OCI-LY3 (cell line): ENCODE measurements around the gene ALDOC.
A peak's percentile ranks its signal among the peaks of the same experiment; 100 is the strongest.

Experiments used
- H2AFZ ChIP-seq: fragments of 200-600, 300-600 bp; shearing (Covaris generic); 2 replicates; pipeline ENCODE4 v1.6.0; 2014; ENCODE audit warnings: antibody characterized with exemption, low read depth, low read length
- H3K27ac ChIP-seq: fragments of 200-600, 300-600 bp; sonication (generic); 2 replicates; pipeline ENCODE4 v1.5.1; 2014; ENCODE audit warnings: mild to moderate bottlenecking, low read length, moderate library complexity, mixed read lengths
- H3K27me3 ChIP-seq: fragments of 200-600, 300-600 bp; sonication (generic); 2 replicates; pipeline ENCODE4 v1.6.1; 2014; ENCODE audit warnings: low read depth, low read length, mixed read lengths
- H3K36me3 ChIP-seq: fragments of 200-600, 300-600 bp; sonication (generic); replicated peaks from 2 replicates; pipeline ENCODE3; 2014; ENCODE audit warnings: low read depth, low read length, mixed read lengths
- H3K4me1 ChIP-seq: fragments of 300-600, 200-600 bp; sonication (generic); 2 replicates; pipeline ENCODE4 v1.6.1; 2014; ENCODE audit warnings: low read length, mixed read lengths
- H3K4me2 ChIP-seq: fragments of 200-600, 300-600 bp; sonication (generic); 2 replicates; pipeline ENCODE4 v1.6.1; 2014; ENCODE audit warnings: low read length, mixed read lengths
- H3K4me3 ChIP-seq: fragments of 300-600, 200-600 bp; sonication (generic); 2 replicates; pipeline ENCODE4 v1.5.1; 2014; ENCODE audit warnings: antibody characterized with exemption, mild to moderate bottlenecking, low read length, moderate library complexity
- H3K79me2 ChIP-seq: fragments of 300-600, 200-600 bp; shearing (Covaris generic); 2 replicates; pipeline ENCODE4 v1.6.1; 2014; ENCODE audit warnings: mild to moderate bottlenecking, low read length, mixed read lengths
- H3K9ac ChIP-seq: fragments of 300-600, 200-600 bp; shearing (Covaris generic); 2 replicates; pipeline ENCODE4 v1.6.0; 2014; ENCODE audit warnings: mild to moderate bottlenecking, low read length, moderate library complexity
- H3K9me3 ChIP-seq: fragments of 200-600, 300-600 bp; shearing (Covaris generic); 2 replicates; pipeline ENCODE4 v1.6.1; 2014; ENCODE audit warnings: low read length, mixed read lengths; ENCODE audit not compliant: insufficient read depth
- H4K20me1 ChIP-seq: fragments of 200-600, 300-600 bp; sonication (generic); 2 replicates; pipeline ENCODE4 v1.6.1; 2016; ENCODE audit warnings: low read length, mixed read lengths; ENCODE audit not compliant: insufficient read depth
- EZH2phosphoT487 ChIP-seq: fragments of 200-600 bp; shearing (Covaris generic); IDR thresholded peaks from 2 replicates; pipeline ENCODE4 v1.6.1; 2018; ENCODE audit warnings: antibody characterized with exemption, mixed run types, low read depth
- TF ChIP-seq, protein P1 (sequence below): fragments of 200-600, 300-600 bp; sonication (generic); IDR thresholded peaks from 2 replicates; pipeline ENCODE4 v1.5.1; 2014; ENCODE audit warnings: antibody characterized with exemption, low read length, low read depth

ALDOC gene

DNA sequence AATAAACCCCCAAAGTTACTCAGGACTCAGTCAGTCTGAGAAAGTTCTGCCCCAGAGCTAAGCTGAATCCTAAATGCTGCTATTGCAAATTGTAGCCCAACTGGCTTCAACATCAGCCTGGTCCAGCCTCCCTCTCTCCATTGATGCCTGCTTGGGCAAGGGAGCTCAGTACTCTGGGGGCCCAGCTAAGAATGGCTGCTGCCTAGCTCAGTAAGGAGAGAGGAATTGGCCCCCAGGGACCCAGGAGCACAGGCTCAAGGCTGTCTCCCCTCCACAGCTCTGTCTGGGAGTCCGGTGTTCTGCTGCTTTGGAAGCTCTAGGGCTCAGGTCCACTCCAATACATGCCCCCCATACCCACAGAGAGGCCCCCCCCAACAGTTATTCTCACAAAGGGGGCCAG is 25.8 kb downstream of the ALDOC start:
- peak overlapping the region; percentile 96 for H3K4me3 ChIP-seq
- H3K9me3 ChIP-seq = no peaks in the 10 kb centered on the region
- no peak overlapping the region for H2AFZ ChIP-seq
- H4K20me1 ChIP-seq = no peaks in the 10 kb centered on the region
- H3K4me1 ChIP-seq = peaks cover 60% of the 10 kb centered on the region
- peaks cover 60% of the 10 kb centered on the region for H3K36me3 ChIP-seq
- H3K27ac ChIP-seq = peak overlapping the region; percentile 98
- peak overlapping the region; percentile 87 for H3K4me2 ChIP-seq
- peak overlapping the region; percentile 91 for H3K9ac ChIP-seq
- peaks cover 55% of the 10 kb centered on the region for H3K79me2 ChIP-seq
- no peak for TF ChIP-seq EZH2phosphoT487
- TF ChIP-seq, protein P1, sequence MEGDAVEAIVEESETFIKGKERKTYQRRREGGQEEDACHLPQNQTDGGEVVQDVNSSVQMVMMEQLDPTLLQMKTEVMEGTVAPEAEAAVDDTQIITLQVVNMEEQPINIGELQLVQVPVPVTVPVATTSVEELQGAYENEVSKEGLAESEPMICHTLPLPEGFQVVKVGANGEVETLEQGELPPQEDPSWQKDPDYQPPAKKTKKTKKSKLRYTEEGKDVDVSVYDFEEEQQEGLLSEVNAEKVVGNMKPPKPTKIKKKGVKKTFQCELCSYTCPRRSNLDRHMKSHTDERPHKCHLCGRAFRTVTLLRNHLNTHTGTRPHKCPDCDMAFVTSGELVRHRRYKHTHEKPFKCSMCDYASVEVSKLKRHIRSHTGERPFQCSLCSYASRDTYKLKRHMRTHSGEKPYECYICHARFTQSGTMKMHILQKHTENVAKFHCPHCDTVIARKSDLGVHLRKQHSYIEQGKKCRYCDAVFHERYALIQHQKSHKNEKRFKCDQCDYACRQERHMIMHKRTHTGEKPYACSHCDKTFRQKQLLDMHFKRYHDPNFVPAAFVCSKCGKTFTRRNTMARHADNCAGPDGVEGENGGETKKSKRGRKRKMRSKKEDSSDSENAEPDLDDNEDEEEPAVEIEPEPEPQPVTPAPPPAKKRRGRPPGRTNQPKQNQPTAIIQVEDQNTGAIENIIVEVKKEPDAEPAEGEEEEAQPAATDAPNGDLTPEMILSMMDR = no peak
- H3K27me3 ChIP-seq = no peaks in the 10 kb centered on the region

GRCh38 chr17:28549236-28550132 is 27.2 kb downstream of the ALDOC start:
- Histone ChIP-seq H3K4me3 (peak overlapping the region; percentile 96), H3K9ac (peak overlapping the region; percentile 91), H3K4me2 (peak overlapping the region; percentile 87), H3K27me3 (no peaks in the 10 kb centered on the region), H4K20me1 (no peaks in the 10 kb centered on the region), H3K79me2 (peaks cover 55% of the 10 kb centered on the region), H3K36me3 (peaks cover 58% of the 10 kb centered on the region), H3K9me3 (no peaks in the 10 kb centered on the region), H3K27ac (peak overlapping the region; percentile 98), H2AFZ (no peak overlapping the region), H3K4me1 (peaks cover 62% of the 10 kb centered on the region)
- TF ChIP-seq, protein P1 = no peak
- TF ChIP-seq EZH2phosphoT487 = no peak

GRCh38 chr17:28548417-28549130 is 28.1 kb downstream of the ALDOC start:
- peak overlapping the region; percentile 96 for H3K4me3 ChIP-seq
- H3K27ac ChIP-seq = peak overlapping the region; percentile 98
- H2AFZ ChIP-seq = no peak overlapping the region
- no peaks in the 10 kb centered on the region for H3K9me3 ChIP-seq
- H3K4me1 ChIP-seq = peaks cover 64% of the 10 kb centered on the region
- H4K20me1 ChIP-seq = no peaks in the 10 kb centered on the region
- TF ChIP-seq, protein P1 = peak; percentile 19; the same call in 1 of the 2 replicates
- TF ChIP-seq EZH2phosphoT487 = no peak
- H3K4me2 ChIP-seq = peak overlapping the region; percentile 87
- H3K9ac ChIP-seq = peak overlapping the region; percentile 91
- peaks cover 55% of the 10 kb centered on the region for H3K79me2 ChIP-seq
- peaks cover 51% of the 10 kb centered on the region for H3K36me3 ChIP-seq
- H3K27me3 ChIP-seq = no peaks in the 10 kb centered on the region
